GM19328 (cell line): ENCODE results near the gene GLMP.

Experiments
- ATAC-seq: cut with Tn5 transposase; IDR thresholded peaks from one replicate; pipeline ENCODE4 v1.9.1; 2021; ENCODE audit warnings: mild to moderate bottlenecking, moderate library complexity; ENCODE audit not compliant: unreplicated experiment

The GLMP gene

DNA sequence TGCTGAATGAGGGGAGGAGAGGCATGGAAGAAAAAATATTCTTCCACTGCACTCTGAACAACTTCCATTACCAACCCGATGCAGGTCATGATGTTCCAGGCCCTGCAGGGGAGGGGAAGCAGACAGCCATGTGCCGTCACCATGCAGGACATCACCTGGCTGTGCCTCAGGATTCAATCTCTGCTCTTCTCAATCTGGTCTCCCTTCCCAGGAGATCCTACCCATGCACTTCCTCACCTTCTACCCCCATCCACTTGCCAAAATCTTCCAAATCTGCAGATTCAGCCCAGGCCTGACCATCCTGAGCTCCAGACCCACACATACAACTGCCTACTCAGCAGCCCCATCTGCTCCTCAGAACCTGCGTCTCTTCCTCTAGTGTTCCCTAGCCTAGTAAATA is 41.8 kb downstream of the GLMP start:
- ATAC-seq, result no peak

DNA sequence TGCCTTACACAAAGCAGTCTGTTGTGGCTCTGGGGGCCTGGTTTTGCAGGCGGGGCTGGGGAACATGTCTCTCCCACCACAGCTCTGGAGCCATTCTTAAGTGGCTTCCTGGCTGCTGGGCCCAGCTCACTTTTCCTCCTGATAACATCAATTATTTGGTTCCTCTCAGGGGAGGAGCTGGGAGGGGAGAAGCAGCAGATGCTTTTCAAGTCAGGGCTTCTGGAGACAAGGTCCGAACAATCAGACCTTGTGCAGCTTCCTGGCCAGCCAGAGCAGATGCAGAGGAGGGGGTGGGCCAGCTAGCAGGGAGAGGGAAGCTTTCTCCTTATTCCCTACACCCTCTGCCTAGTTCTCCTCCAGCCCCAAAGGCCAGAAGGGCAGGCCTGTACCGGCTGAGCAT is 44.0 kb downstream of the GLMP start:
- no peak for ATAC-seq

DNA sequence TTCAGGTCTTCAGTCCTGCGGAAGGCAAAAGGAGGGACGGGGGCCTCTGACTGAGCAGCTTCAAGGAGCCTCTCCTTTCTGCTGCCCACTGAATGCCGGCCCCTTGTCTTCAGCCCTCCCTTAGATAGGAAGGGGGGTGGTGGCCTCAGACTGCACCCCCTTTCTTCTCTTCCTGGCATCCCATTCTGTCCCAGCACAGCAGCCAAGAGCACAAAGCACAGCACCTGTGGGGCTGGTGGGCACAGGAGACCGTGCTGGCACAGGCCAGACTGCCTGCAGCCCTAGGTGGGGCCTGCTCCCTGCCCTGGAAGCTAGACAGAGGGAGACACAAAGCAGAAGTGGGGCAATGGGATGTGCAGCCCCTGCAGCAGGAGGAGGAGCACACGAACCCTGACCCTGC is 45.9 kb downstream of the GLMP start:
- no peak for ATAC-seq

DNA sequence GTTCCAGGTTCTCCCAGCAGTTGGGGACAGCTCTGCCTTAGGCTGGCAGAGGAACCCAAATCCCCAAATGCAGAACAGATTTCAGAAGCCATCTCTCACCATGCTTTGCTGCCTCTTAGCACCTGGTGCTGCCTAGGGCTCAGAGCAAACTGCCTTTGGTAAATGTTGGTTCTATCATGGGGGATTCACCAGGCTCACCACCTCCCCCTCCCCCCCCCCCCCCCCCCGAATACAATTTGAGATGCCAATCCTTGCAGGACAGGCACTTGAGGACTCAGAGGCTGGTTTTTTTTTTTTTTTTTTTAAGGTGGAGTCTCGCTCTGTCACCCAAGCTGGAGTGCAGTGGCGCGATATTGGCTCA is 47.2 kb downstream of the GLMP start:
- no peak for ATAC-seq

DNA sequence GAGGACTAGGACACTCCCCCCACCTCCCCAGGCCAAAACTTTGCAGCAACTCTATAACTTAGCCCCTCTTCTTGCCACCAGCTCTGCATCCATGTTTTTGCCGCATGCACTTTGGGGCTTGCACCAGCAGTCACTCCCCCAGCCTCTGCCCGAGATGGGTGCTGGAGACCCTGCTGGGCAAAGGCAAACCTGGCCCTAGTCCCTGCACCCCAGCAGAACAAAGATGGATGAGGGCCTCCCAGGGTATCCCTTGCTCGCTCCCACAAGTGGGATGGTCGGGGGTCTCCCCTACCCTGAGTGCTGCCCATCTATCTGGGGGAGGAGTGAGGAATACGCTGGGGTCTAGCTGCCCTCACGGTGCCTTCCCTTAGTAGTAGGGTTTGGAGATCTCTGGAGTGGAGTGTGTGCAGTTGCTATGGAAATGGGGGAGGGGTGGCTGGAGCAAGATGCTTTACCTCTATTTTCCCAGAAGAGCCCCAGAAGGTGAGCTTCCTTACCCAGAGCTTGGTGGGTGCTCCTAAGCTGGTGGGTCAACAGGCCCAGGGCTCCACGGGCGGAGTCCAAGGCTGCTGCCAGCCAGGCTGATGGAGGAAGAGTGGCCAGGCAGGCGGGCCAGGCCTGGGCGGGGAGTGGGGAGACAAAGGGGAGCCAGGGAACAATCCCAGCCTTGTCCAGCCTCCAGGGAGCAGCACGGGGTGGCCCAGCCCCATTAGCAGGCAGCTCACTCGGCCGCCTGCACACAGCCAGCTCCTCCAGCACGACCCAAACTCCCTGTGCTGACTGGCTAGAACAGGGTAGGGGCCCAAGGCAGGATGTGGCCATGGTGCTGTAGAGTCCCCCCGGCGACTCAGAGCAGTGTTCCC is 47.8 kb downstream of the GLMP start, which contains the start of gene PAQR6:
TSS of gene PAQR6 (minus strand) at position 597 of the 863 bp plus-strand sequence. CDS start 1,325 bp downstream, outside the sequence.
- ATAC-seq, result no peak

DNA sequence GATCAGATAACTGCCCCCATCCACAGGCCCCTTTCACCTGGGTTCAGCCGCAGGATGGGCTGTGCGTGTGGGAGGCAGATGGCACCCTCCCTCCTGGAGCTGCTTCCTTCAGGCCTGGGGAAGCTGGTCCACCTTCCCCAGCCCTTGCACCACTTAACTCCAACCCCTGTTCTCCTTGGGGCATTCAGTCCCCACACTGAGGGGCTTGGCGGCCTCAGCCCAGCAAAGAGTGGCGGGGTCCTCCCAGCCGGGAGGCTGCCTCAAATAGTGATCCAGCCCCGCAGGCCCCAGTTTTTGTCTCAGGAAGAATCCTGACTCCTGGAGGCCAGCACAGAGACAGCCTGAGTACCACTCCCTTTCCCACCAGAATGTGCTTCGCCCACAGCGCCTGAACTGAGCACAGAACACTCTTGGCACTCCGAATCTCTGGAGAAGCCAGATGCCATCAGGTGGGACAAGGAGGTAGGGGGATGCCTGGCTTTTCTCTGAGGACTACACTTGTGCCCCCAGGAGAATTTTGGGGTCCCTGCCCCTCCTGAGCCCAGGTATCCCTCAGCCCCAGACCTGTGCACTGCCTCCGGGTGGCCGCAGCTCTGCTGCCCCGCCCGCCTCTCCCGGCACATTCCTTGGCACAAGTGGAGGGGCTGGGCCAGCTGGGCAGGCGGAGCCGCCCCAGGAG is 48.6 kb downstream of the GLMP start:
- ATAC-seq, result no peak

DNA sequence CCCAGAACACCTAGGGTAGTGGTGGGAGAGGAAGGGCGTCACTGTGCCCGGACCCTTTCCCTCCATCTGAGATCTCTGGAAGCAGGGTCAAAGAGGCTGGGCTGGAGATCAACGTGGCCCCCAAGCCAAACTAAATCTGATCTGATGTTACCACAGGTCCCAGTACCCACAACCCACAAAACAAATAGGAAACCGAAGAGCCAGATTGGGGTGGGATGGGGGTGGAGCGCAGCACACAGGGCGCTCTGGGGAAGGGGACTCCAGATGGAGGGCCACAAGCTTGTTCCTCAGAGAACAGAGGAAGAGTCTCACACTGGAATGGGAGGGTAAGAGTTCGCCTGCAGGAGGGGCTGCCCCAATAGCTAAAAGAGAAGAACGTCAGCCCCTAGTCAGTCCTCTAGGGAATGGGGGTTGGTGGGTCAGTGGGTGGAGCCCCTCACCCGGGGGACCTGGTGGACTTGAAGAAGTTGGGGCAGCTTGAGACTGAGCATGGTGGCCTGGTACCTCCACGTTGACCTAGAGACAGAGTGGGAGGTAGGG is 49.2 kb downstream of the GLMP start:
- no peak for ATAC-seq

DNA sequence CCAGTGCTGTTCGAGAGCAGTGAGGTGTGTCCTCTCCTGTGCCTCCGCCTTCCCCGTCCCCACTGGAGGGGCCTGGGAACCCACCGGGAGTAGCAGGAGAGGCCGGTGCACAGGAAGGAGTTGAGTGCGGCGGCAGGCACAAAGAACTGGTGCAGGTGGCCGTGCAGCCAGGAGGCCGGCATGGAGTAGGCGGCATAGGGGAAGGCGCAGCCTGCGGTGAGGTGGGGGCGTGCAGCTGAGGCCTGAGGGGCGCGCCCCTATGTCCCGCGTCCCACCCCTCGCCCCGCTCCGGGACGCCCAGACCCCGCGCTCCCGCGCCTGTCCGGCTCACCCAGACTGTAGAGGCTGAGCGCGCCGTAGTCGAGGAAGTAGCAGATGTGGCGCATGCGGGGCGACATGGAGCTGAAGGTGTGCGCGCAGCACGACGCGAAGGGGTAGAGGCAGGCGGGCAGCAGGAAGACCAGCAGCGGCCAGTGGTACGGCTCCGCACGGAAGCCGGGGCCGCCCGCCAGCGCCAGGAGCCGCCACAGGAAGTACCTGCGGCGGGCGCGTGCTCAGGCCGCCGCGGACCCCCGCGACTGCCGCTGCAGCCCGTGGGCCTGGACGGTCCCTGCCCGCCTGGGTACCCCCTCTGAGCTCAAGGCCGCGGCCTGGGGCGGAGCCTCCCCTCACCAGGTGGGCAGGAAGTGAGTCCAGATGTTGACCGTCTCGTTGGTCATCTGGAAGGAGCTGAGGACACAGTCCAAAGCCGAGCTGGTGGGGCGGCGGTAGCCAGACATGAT is 49.8 kb downstream of the GLMP start:
- ATAC-seq, result no peak

DNA sequence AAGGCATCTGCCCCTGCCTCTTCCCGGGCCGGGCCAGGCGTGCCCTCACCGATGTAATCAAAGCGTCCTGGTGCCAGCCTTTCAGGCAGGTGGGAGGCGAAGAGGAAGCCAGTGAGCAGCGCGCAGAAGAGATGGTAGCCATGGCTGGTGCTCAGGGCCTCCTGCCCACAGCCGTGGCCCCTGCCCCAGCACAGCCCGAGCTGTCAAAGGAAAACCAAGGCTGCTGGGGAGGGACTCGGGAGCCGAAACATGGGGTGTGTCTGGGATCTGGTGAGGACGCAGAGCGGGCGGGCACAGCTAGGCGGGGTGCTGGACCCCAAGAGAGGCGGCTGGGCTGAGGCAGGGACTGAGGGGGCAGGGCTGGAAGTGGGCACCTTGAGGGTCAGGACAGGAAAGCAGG is 50.8 kb downstream of the GLMP start:
- no peak for ATAC-seq

DNA sequence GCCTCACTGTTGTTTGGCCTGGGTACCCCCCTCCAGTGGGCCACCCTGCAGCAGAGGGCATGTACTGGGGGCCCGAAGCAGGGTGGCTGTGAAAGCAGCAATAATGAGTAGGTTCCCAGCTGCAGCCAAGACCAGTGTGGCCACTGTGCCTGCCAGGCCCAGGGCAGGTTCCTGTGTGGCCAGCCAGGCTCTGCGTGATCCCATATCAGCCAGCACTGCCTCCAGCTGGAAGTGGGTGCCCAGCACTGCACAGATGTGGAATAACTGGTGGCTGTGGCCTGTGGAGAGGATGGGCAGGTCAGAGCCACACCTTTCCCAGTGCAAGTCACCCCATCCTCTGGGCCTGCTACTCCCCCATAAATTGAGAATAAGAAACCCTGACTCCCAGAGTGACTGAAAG is 51.4 kb downstream of the GLMP start:
- ATAC-seq, result no peak

DNA sequence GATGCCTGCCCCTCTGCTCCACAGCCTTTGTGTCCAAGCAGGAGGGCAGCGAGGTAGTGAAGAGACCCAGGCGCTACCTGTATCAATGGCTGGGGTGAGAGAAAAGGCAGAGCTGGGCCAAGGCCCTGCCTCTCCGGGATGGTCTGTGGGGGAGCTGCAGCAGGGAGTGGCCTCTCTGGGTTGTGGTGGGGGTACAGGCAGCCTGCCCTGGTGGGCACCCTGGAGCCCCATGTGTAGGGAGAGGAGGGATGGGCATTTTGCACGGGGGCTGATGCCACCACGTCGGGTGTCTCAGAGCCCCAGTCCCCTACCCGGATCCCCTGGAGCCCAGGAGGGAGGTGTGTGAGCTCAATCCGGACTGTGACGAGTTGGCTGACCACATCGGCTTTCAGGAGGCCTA is 52.7 kb downstream of the GLMP start:
- ATAC-seq, result no peak
